Bronchial epithelial cell (primary cell): ENCODE results near the gene RAB9A. TPM values are rescaled to one million over a fixed set of nuclear protein-coding genes. Genes with fewer than 3 reads are reported as not detected.
A peak's percentile ranks its signal among the peaks of the same experiment; 100 is the strongest.

Experiments
- DNase-seq: peaks from one replicate; pipeline ENCODE4 v3.0.0-alpha.2; 2010; ENCODE audit warnings: low read depth
- FAIRE-seq: peaks from 2 replicates; lab custom pipeline; 2011; peaks lifted over from hg19 to GRCh38; lab: Jason Lieb, UNC
- H3K27me3 ChIP-seq: 2 replicates; pipeline ENCODE4 v1.5.1; 2011; ENCODE audit warnings: low read length; ENCODE audit not compliant: control insufficient read depth, insufficient read depth
- H3K36me3 ChIP-seq: 2 replicates; pipeline ENCODE4 v1.5.1; 2011; ENCODE audit warnings: low read length; ENCODE audit not compliant: control insufficient read depth, insufficient read depth
- H3K4me3 ChIP-seq: 2 replicates; pipeline ENCODE4 v1.5.1; 2011; ENCODE audit warnings: mild to moderate bottlenecking, low read depth, low read length, control low read depth
- CTCF ChIP-seq: IDR thresholded peaks from 2 replicates; pipeline ENCODE4 v1.5.1; 2011; ENCODE audit warnings: mild to moderate bottlenecking, moderate library complexity, low read length, control low read depth, inconsistent platforms; ENCODE audit not compliant: insufficient read depth, severe bottlenecking
- total RNA-seq: library from RNA; depleted of rRNA; stranded (reverse); fragments of >200 nt; gene quantifications from 2 replicates; pipeline ENCODE4 v1.2.1, GENCODE V29; 2014

Gene RAB9A
- total RNA-seq, 1 donor from 2014 or later = 43.4 TPM

- FAIRE-seq (no peak), DNase-seq (no peak)
- H3K4me3 ChIP-seq = no peak overlapping the region
- TF ChIP-seq CTCF = no peak
- H3K36me3 ChIP-seq = no peaks in the 10 kb centered on the region
- H3K27me3 ChIP-seq = no peaks in the 10 kb centered on the region
Observed at GRCh38 chrX:13692771-13693231, 3.9 kb downstream of the RAB9A start.

- no peaks in the 10 kb centered on the region for H3K36me3 ChIP-seq
- H3K4me3 ChIP-seq = no peak overlapping the region
- DNase-seq = peak; percentile 77
- no peaks in the 10 kb centered on the region for H3K27me3 ChIP-seq
- TF ChIP-seq CTCF = no peak
- FAIRE-seq = no peak
Observed at GRCh38 chrX:13693341-13693961, 4.5 kb downstream of the RAB9A start.

- Histone ChIP-seq H3K36me3 (no peaks in the 10 kb centered on the region), H3K27me3 (no peaks in the 10 kb centered on the region), H3K4me3 (no peak overlapping the region)
- TF ChIP-seq CTCF = no peak
- DNase-seq (no peak), FAIRE-seq (no peak)
Observed at GRCh38 chrX:13694359-13694758, 5.4 kb downstream of the RAB9A start.

- no peaks in the 10 kb centered on the region for H3K27me3 ChIP-seq
- no peaks in the 10 kb centered on the region for H3K36me3 ChIP-seq
- no peak for FAIRE-seq
- TF ChIP-seq CTCF = no peak
- no peak for DNase-seq
- H3K4me3 ChIP-seq = no peak overlapping the region
Observed at GRCh38 chrX:13694983-13695382, 6.1 kb downstream of the RAB9A start.

- TF ChIP-seq CTCF = no peak
- no peaks in the 10 kb centered on the region for H3K36me3 ChIP-seq
- no peak overlapping the region for H3K4me3 ChIP-seq
- no peak for FAIRE-seq
- H3K27me3 ChIP-seq = no peaks in the 10 kb centered on the region
- DNase-seq = no peak
Observed at GRCh38 chrX:13695601-13696115, 6.7 kb downstream of the RAB9A start.

- Histone ChIP-seq H3K27me3 (no peaks in the 10 kb centered on the region), H3K4me3 (no peak overlapping the region), H3K36me3 (no peaks in the 10 kb centered on the region)
- FAIRE-seq = no peak
- no peak for DNase-seq
- no peak for TF ChIP-seq CTCF
Observed at GRCh38 chrX:13697455-13697854, 8.5 kb downstream of the RAB9A start.
